HG03457 (cell line): Measurements from ENCODE around the gene MDP1.
"Not testable (repeated sequence)": the region's sequence is repeated elsewhere in the genome, so short reads cannot be mapped to it uniquely, and the experiment has no call there.

Experiments used
- ATAC-seq: cut with Tn5 transposase; IDR thresholded peaks from one replicate; pipeline ENCODE4 v1.9.1; 2021; ENCODE audit warnings: moderate number of reproducible peaks; ENCODE audit not compliant: unreplicated experiment

Gene MDP1

DNA sequence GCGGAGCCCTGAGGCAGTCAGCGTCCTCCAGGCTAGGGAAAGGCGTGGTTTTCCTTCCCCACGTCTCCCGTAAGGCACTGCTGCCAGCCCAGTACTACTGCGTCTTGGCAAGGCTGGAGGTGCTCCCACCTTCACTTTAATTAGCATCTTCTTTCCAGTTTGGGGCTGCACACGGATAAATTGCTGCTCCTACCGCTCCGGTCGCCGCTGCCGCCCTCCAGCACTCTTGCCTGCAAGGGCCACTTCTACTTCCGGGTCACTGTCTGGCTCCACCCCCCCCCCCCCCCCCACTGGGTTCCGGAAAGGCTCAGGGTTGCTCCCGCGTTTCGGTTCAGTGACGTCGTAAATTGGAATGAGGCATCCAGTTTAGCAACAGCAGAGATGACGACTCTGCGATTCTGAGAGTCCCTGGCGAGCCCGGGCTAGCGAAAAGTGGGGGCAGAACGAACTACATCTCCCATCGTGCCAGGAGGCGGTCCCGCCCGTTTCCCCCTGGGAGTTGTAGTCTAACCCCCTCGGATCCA lies 16.3 kb upstream of the MDP1 start, which contains the start of gene NEDD8:
Gene NEDD8, minus strand, starts transcription at position 247 of the 524 bp plus-strand sequence. Its CDS starts 100 bp downstream, at position 147.
- ATAC-seq: peak; percentile 55

DNA sequence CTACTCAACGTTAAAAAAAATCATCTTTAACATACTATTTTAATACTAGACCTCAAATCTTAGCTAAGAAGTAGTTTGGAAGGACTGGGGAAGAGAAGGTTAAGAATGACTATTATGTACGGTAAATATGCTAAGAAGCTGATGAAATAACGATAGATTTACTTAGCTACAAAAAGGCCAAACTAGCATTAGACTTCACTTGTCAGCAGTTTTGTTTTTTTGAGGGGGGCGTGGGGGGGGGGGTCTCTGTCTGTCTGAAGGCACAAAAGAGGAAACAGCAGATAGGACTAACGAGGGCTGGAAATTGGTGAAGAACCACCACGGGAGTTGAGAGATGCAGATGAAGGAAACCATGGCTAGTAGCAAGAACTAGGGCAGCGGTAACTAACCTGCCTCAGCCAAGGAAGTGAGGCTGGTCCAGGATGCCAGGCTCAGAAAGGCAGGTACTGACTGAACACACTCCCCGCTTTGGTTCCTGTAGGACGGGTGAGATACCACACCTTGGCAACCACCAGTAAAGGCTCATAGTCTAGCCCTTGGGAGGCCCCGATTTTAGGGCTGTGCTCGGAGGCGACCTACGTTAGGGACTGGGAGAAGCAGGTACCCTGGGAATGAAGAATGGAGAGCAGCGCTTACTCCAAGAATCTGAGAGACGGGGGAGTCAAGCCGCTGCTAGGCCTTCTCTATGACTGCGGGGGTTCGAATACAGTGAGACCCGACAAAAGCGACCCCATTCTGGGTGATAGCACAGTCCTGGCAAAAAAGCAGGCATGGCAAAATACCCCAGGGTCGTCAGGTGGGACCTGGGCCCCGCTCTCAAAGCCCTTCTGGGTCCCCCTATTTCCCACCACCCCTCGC lies 15.6 kb upstream of the MDP1 start:
- peak; percentile 20 for ATAC-seq

DNA sequence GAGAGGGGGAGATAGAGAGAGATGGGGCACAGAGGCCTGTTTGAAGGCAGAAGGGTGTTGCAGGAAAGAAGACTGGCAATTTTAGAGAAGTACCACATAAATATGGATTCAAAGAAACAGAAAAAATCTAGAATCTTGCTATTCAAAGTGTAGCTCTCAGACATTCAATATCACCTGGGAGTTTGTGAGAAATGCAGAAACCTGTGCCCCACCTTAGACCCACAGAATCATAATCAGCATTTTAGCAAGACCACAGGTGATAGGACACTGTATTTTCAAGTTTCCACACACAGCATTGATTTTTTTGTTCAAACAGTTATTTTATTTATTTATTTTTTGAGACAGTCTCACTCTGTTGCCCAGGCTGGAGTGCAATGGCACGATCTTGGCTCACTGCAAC lies 13.0 kb upstream of the MDP1 start:
- no peak for ATAC-seq

DNA sequence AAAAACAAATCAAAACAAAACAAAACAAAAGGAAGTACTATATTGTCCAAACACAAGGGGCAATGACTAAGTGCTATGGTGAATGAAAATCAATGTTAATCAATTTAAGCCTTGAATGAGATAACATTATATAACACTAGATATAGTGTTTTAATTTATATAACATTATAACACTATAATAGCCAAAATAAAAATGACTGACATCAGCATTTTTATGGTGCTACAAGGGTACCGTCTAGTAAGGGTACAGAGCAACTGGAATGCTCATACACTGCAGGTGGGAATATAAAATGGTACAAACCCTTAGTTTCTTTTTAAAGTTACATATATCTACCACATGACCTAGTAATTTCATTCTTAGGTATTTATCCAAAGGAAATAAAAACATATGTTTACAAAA lies 10.6 kb upstream of the MDP1 start:
- ATAC-seq: no peak

DNA sequence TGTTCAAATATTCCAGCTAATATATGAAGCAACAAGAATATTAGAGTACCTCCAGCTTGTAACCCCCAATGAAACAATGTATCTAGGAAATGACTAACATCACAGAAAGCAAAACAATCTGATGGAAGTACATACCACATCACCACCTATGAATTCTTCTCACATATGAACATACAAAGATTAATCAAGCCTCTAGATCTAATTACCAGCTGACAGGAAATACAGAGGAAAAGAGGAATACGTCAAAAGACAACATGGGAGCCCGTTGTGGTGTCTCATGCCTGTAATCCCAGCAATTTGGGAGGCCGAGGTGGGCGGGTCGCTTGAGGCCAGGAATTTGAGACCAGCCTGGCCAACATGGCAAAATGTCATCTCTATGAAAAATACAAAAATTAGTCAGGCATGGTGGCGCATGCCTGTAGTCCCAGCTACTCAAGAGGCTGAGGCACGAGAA lies 8.8 kb upstream of the MDP1 start:
- ATAC-seq: no peak

DNA sequence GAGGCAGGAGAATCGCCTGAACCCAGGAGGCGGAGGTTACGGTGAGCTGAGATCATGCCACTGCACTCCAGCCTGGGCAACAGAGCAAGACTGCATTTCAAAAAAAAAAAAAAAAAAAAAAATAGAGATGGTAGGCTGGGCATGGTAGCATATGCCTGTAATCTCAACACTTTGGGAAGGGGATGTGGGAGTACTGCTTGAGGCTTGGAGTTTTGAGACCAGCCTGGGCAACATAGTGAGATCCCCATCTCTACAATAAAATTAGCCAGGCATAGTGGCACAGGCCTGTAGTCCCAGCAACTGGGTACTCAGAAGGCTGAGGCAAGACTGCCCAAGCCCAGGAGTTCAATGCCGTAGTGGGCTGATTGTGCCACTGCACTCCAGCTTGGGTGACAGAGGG lies 7.1 kb upstream of the MDP1 start:
- not testable (repeated sequence) for ATAC-seq

DNA sequence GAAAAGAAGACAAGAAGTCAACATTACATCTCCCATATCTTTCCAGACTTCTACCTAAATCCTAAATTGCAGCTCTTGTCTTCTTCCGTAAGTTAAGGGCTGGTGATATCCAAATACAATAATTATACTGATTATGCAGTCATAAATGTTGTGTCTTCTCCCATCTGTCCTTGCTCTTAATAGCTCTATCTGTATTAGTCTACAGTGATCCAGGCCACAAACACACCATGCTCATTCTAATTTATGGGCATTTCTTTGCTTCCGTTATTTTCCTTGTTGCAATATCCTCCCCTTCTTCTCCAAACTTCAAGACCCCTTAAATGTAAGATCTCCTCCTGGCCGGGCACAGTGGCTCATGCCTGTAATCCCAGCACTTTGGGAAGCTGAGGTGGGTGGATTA lies 3.7 kb upstream of the MDP1 start:
- ATAC-seq: no peak

DNA sequence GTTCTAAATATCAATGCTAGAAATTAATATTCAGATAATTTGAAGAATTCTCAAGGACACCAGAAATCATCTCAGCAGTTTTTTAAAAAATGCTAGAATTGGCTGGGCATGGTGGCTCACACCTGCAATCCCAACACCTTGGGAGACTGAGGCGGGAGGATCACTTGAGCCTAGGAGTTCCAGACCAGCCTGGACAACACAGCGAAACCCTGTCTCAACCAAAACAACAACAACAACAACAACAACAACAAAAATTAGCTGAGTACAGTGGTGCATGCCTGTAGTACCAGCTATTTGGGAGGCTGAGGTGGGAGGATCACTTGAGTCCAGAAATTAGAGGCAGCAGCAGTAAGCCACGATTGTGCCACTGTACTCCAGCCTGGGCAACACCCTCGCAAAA lies 3.2 kb upstream of the MDP1 start:
- no peak for ATAC-seq

DNA sequence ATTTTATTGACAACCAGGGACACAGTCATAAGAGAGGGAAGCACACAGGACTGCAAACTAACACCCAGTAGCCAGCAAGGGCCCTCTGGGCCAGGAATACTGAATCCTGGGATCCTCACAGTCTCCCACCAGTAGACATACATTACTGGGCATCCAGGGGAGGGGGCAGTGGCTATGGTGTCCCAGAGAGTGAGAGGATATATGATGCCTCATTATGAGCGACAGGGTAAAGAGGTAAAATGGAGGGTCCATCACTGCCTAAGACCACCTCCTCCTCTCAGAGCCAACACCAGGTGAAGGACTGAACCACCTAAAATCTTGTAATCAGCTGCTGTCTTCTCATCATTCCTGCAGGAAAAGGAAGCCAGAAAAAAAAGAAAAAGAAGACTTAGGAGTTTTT lies 1.0 kb upstream of the MDP1 start:
- not testable (repeated sequence) for ATAC-seq

DNA sequence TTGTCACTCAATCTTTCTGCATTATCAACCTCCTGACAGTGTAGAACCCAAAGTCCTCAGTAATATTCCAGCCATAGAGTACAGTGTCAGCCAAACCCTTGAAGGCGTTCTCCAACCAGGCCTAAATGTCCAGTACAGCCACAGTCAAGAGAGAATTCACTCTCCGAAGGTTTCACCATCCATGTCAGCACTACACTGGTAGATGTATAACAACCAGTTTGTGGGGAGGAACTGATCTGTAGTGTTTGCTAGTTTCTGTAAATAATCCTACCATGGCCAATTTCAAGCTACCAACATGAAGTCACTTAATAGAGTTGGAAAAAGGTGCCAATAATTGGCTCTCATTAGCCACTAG lies 456 bp upstream of the MDP1 start:
- ATAC-seq: no peak

DNA sequence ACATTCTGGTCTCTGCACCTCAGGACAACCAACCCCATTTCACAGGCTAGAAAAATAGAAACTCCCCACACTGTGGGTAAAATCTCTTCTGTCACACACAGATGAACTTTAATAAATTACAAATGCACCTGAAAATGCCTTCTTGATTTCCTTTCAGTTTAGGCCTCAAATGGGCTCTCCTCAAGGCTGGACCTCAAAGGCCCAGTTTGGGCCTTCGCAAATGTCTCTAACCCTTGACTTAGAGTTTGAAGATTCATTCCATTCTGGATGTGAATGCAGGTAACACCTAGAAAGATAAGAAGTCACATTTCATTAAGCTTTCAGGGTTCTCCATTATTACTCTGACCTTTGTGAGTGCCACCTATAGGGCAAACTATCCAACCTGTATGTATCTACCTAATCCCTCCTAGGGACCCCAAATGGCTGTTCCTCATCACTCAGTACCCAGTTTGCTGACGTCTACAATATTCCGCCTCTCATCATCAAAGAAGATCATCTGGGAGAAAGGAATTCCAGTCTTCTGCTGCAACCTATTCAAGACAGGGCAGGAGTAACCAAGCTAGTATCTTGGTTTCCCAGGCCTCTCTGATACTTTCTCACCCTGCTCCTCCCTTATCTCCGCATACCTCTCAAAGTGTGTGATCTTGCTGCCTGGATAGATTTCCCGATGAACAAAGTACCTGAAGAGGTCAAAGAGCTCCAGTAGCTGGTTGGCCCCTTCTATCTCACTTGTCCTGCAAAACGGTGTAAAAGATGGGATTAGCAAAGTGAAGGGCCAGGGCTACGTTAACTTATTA lies 1.8 kb downstream of the MDP1 start:
- no peak for ATAC-seq

DNA sequence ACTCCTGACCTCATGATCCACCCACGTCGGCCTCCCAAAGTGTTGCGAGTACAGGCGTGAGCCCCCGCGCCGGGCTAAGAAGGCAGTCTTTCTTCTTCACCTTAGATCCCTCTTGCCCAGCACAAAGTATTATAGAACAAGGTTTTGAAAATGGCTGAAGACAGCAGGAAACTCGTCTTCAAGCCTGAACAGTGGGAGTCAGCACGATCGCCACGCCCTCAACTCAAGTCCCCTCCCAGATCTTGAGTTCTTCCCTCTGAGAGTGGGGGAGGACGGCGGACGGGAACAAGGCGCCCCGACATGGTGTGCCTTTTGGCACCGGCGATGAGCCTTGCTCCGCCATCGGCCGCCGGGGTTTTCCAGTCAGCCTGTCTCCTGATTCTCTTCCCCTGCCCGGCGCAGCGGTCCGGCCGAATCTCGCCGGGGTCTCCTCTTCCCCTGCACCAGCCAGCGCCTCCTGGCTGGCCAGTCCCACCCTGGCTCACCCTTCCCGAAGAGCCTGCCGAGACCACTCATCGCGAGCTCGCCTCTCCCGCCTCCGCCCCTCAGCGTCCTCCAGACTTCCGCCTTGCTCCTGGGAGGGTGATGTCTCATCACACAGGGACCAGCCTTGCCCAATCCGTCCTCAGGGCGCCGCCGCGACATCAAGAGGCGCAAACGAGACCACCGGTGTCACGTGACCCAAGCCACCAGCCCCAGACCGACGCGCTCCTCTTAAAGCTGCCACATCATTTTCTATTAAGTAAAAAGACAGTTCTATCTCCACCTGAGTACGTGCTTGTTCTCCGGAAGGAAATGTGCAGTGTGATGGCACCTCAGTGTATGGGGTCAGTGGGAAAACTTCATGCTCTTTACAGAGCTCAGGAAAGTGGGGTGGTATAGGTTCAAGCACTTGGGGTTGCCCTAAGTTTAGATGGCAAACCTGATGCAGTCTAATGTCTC lies 2.7 kb downstream of the MDP1 start, which contains the start of gene CHMP4A:
Gene CHMP4A, minus strand, starts transcription at position 565 of the 942 bp plus-strand sequence. Its CDS starts 49 bp downstream, at position 516.
- ATAC-seq: peak; percentile 64

DNA sequence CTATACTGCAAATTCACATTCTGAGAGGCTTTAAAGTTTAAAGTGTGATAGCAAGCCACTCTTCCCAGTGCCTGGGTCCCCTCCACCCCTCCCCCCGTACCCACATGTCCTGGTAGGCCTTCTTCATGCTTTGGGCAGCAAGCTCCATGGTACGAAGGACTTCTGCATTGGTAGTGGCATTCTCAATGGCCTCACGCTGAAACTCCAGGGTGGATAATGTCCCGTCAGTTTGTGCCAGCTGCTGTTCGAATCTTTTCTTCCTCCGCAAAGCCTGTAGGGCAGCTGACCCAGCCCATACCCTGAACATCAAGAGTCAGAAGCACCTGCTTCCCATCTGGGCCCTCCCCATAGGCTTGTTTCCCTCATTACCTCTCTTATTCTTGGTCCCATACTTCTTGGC lies 4.6 kb downstream of the MDP1 start:
- ATAC-seq: no peak

DNA sequence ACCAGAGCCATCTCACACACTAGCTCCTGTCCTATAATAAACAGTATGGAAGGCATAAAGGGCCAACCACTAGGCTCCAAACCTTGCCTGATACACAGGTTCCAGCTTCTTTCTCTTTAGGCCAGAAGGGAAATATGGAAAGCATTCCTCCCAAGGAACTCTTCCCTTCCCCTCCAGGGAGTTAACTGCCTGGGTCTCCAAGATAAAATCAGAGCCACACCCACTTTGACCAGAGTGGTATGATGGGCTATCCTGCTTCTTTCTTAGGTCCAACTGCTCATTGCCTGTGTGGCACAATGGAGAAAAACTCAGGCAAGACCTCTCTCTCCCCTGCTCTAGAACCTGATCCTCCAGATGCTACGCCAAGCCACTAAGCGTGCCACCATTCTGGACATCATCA lies 8.2 kb downstream of the MDP1 start:
- ATAC-seq: no peak

DNA sequence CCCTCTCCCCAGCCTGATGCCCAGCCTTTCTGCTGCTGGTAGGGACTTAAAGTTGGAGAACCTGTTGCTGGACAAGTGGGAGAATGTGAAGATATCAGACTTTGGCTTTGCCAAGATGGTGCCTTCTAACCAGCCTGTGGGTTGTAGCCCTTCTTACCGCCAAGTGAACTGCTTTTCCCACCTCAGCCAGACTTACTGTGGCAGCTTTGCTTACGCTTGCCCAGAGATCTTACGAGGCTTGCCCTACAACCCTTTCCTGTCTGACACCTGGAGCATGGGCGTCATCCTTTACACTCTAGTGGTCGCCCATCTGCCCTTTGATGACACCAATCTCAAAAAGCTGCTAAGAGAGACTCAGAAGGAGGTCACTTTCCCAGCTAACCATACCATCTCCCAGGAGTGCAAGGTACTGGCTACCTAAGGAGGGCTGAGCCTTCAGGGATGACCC lies 8.7 kb downstream of the MDP1 start:
- ATAC-seq: no peak

DNA sequence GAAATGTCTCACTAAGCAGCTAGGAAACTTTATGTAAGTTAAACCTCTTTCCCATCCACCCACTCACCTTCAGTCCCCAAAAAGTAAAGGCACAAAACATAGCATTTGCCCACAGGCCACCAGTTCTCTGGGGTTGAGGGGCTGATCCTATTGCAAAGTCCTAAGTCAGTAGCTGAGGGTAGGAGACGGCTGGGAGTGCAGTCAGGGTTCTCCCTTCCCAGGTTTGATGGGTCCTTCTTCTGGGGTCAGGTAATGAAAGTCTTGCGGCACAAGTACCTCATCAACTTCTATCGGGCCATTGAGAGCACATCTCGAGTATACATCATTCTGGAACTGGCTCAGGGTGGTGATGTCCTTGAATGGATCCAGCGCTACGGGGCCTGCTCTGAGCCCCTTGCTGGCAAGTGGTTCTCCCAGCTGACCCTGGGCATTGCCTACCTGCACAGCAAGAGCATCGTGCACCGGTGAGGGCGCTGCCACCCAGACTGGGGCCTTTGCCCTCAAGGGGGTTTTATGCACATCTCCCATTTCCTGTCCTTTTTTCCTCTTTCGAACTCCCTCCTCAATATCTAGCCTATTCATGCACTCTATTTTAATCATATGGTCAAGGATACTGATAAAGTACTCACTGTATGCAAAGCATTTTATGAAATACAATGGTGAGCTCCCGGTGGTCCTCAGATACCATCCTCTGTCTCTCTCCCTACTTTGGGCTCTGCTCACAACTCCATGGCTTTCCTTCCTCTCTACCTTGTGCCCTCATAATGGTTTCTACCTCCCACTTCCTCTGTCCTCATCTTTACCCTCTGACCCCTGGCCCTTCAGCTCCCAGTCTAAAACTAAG lies 9.4 kb downstream of the MDP1 start:
- no peak for ATAC-seq

DNA sequence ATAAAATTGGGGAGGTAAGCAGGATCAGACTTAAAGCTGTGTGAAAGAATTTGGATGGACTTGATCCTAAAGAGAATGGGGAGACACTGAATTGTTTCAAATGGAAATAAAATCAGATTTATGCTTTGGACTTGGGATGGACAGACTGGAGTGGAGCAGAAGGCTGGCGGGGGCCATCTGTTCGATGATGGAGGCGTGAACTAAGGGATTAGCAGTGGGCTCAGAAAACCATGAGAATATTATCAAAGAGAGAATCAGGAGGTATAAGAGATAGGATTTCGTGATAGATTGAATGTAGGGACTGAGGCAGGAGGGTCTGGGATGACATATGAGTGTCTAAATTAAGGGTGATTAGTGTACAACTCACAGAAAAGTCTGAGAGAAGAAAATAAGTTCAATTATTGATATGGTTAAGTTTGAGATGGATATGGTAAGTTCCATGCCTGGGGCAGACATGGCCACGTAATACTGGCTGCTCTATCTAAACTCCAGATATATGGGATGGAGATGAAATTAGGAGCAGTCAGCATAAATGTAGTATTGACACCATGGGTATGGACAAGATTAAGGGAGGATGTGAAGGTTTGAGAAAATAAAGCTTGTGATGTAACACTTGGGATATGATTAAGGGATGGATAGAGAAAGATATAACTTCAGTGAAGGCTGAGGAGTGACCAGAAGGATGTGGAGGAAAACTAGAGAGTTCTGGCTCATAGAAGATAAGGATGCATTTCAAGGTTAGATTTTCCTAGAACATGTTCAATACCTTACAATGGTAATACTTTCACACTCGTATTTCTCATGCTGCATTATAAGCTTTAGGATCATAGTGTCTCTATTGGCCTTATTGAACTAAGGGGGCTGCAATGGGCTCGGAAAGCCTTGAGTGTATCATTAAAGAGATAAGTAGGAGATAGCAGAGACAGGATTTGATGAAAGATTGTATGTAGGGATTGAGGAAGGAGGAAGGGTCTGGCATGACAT lies 11.4 kb downstream of the MDP1 start:
- no peak for ATAC-seq

DNA sequence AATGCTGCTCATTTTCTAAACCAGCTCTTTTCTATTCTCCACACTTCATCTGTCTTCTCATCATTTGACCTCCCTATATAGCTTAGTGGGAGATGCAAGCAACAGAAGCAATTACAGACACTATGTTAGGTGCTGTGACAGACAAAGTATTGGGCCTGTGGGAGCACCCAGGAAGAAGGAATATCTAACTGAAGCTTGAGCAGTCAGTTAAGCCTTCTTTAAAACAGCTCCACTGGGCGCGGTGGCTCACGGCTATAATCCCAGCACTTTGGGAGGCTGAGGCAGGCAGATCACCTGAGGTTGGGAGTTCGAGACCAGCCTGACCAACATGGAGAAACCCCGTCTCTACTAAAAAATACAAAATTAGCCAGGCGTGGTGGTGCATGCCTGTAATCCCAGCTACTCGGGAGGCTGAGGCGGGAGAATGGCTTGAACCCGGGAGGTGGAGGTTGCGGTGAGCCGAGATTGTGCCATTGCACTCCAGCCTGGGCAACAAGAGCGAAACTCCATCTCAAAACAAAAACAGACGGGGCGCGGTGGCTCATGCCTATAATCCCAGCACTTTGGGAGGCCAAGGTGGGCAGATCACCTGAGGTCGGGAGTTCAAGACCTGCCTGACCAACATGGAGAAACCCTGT lies 12.5 kb downstream of the MDP1 start:
- not testable (repeated sequence) for ATAC-seq
